Left kidney (tissue), 2 donors: ENCODE data around the gene TMEM239. TPM values are rescaled to one million over a fixed set of nuclear protein-coding genes. Genes with fewer than 3 reads are reported as not detected.
"Not testable (repeated sequence)": the region's sequence is repeated elsewhere in the genome, so short reads cannot be mapped to it uniquely, and the experiment has no call there.

Source experiments
- DNase-seq: peaks from one replicate; pipeline ENCODE4 v3.0.0-alpha.2; 2013
- polyA plus RNA-seq: library from polyadenylated mRNA; unstranded; fragments of 120-200 nt; gene quantifications from one replicate; pipeline ENCODE4 v1.2.1, GENCODE V29; 2013; ENCODE audit not compliant: insufficient read length

Gene TMEM239
- polyA plus RNA-seq, 1 donor: 0.03 TPM

GRCh38 chr20:2820896-2821869 is 5.0 kb downstream of the TMEM239 start:
- DNase-seq: peak; percentile 43

DNA sequence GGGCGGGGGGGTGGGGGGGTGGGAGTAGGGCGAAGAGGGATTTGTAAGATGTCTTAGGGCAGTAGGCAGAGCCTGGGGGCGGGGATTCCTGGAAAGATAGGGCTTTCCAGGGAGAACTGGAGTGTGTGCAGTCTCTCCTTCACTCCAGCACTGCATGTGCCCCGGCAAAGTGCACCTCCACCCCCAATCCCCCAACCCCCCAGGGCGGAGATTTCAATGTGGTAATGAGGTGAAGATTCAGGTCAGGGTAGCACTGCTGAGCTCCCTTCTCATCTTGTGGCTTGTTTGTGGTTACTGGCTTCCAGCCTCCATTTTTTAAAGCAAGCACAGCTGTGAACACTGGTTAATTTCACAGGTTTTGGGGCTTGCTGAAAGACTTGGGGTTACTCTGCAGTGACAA is 5.9 kb downstream of the TMEM239 start:
- no peak for DNase-seq

- DNase-seq: no peak
Observed at GRCh38 chr20:2825761-2826160, 9.6 kb downstream of the TMEM239 start.

DNA sequence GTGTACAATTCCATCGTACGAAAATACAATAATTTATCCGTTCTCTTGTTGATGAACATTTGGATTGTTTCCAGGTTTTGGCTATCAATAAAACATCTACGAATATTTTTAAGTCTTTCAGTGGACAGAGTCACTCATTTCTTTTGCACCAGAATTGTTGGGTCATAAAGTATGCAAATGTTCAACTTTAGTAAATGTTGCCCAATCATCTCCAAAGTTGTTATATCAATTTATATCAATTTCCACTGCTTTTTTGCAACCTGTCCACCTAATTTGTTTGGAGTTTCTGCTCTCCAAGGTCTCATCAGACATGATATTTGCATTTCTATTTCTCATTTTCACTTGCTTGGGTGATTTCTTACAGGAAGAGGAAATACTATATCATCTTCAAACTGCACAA is 10.5 kb downstream of the TMEM239 start:
- DNase-seq: no peak

GRCh38 chr20:2829376-2829775 is 13.2 kb downstream of the TMEM239 start:
- no peak for DNase-seq

DNA sequence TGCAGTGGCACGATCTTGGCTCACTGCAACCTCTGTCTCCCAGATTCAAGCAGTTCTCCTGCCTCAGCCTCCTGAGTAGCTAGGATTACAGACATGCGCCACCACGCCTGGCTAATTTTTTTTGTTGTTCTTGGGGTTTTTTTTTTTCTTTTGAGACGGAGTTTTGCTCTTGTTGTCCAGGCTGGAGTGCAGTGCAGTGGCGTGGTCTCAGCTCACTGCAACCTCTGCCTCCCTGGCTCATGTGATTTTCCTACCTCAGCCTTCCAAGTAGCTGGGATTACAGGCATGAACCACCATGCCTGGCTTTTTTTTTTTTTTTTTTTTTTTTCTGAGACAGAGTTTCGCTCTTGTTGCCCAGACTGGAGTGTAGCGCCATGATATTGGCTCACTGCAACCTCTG is 15.0 kb downstream of the TMEM239 start:
- DNase-seq: not testable (repeated sequence)

GRCh38 chr20:2833761-2834160 is 17.6 kb downstream of the TMEM239 start:
- DNase-seq: no peak

GRCh38 chr20:2834401-2835110 is 18.4 kb downstream of the TMEM239 start:
- DNase-seq: no peak

DNA sequence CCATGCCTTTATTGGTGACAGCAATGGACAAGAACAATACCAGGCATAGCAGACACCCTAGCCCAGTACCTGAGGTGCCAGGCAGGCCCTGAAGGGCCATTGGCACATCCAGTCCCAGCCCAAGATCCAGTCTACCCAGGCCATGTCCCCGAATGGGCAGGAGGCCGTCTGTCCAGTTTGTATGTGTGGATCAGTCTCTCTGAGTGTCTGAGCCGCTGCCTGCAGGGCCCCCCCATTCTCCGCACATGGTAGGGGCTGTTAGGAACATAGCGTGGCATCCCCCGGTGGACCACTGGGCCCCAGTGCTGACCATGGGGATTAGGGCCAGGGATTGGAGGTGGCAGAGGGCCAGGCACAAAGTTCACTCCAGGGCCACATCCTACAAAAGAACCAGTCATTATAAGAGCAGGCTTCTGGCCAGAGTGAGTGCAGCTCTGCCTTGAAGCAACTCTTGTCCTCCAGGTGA is 19.2 kb downstream of the TMEM239 start:
- DNase-seq: no peak

DNA sequence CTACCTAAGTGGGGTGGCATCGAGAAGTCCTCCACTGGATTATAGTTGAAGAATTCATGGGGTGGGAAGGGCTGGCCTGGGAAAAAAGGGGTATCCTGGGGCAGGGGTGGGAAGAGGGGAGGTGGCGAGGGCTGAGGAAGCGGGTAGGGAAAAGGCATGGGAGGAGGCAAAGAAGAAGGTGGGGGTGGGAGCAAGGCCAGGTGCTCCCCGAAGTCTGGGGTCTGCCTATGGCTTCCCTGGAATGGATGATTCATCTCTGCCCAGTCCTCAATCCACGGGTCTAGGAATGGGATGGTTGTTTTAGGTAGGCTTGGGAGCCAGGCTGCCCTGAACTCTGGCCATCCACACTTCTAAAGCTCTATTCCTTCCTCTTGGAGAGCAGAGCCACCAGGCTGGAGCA is 19.9 kb downstream of the TMEM239 start:
- no peak for DNase-seq

GRCh38 chr20:2837221-2837960 is 21.2 kb downstream of the TMEM239 start:
- DNase-seq: no peak

- no peak for DNase-seq
Observed at GRCh38 chr20:2838170-2838797, 22.1 kb downstream of the TMEM239 start.

GRCh38 chr20:2838847-2839671 is 22.9 kb downstream of the TMEM239 start:
- DNase-seq: no peak

GRCh38 chr20:2839732-2840137 is 23.6 kb downstream of the TMEM239 start:
- no peak for DNase-seq

GRCh38 chr20:2840138-2840966 is 24.2 kb downstream of the TMEM239 start, which contains the start of the genes PCED1A and VPS16:
Gene PCED1A (minus strand): TSS chr20:2840655. CDS start chr20:2839912, 743 bp downstream.
Gene VPS16 (plus strand): TSS chr20:2840745. CDS start chr20:2840775, 30 bp downstream.
- peak; percentile 85 for DNase-seq

DNA sequence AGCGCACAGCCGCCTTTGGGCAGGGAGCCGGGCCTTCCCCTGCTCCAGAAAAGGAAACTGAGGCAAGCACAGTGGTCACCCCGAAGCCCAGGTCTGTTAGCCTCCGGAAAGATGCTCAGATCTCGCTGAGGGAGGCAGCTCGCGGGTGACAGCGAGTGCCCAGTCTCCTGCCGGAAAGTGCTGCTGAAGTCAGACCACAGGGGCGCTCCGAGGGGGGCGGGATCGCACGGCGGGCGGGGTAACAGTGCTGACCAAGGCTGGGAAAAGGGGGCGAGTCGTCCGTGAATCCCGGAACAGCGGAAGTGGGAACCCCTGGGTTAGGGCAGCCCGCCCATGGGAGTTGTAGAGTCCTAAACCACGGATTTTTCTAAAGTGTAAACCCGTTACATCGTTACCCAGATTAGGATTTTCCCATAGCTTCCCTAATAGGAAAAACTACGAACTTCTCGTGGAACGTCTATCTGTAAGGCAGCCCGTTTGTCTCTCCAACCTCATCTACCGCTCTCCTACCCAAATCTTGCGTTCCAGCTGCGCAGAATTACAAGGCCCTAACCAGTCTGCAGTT is 24.9 kb downstream of the TMEM239 start:
- DNase-seq: no peak

DNA sequence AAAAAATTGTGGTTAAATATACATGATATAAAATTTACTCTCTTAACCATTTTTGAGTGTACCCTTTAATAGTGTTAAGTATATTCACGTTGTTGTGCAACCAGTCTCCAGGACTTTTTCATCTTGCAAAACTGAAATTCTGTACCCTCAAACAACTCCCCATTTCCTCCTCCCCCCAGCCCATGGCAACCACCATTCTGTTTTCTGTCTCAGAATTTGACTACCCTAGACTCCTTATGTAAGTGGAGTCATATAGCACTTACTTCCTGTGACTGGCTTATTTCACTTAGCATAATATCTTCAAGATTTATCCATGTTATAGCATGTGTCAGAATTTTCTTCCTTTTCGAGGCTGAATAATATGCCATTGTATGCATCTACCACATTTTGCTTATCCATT is 29.4 kb downstream of the TMEM239 start:
- no peak for DNase-seq

DNA sequence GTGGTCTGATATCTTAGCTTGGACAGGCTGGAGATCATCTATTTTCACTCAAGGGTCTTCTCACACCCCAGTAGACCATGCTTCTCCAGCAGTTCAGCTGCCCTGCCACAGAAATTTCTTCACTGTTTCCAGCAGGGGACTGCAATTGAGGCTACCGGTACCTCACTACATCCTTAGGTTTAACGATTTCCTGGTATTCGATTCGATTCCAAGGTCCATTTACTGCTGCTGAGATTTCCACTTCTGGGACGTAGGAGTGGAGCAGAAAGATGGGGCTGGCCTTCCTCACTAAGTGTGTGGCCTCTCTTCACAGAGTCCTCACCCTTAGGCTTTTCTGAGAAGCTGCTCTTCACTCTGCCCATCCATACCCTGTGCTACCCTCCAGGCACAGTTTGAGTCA is 30.5 kb downstream of the TMEM239 start:
- DNase-seq: no peak

GRCh38 chr20:2847802-2848201 is 31.6 kb downstream of the TMEM239 start:
- no peak for DNase-seq
